A673 (cell line): ENCODE results near the gene RGS6. TPM values are rescaled to one million over a fixed set of nuclear protein-coding genes. Genes with fewer than 3 reads are reported as not detected.

Experiments
- BruUV-seq: library from RNA; stranded (reverse); fragments of 400-500 nt; replicated peaks from 2 replicates; lab custom pipeline; 2021; lab: Mats Ljungman, UMichigan
- CTCF ChIA-PET: fragments of 300-600 bp; sonication (Branson Sonifier 250); formaldehyde crosslinking; loops from one replicate; lab custom pipeline; 2022; ENCODE audit warnings: antibody characterized with exemption; lab: Charles Lee
- POLR2A ChIA-PET: fragments of 300-600 bp; sonication (Branson Sonifier 250); formaldehyde crosslinking; loops from one replicate; lab custom pipeline; 2022; ENCODE audit warnings: antibody characterized with exemption; ENCODE audit not compliant: low non-redundant PET; lab: Charles Lee
- DNase-seq: peaks from one replicate; pipeline ENCODE4 v3.0.0-alpha.2; 2015; ENCODE audit warnings: low spot score
- H3K27ac ChIP-seq: fragments of 200-600 bp; sonication (generic); 2 replicates; pipeline ENCODE4 v1.5.1; 2016; ENCODE audit warnings: mixed run types, low read depth, mild to moderate bottlenecking, mixed read lengths, antibody characterized with exemption, low read length; ENCODE audit not compliant: poor library complexity, severe bottlenecking
- H3K27me3 ChIP-seq: fragments of 200-600 bp; sonication (generic); replicated peaks from 2 replicates; pipeline ENCODE4 v1.6.1; 2017; ENCODE audit warnings: mixed run types, low read depth, mild to moderate bottlenecking, mixed read lengths, antibody characterized with exemption, low read length; ENCODE audit not compliant: insufficient read depth, poor library complexity
- H3K36me3 ChIP-seq: fragments of 200-600 bp; sonication (generic); 2 replicates; pipeline ENCODE4 v1.6.1; 2016; ENCODE audit warnings: mixed run types, mild to moderate bottlenecking, mixed read lengths, antibody characterized with exemption, low read length; ENCODE audit not compliant: insufficient read depth, poor library complexity, severe bottlenecking
- H3K4me1 ChIP-seq: fragments of 200-600 bp; sonication (generic); 2 replicates; pipeline ENCODE4 v1.6.1; 2017; ENCODE audit warnings: mixed run types, mild to moderate bottlenecking, mixed read lengths, antibody characterized with exemption, low read length; ENCODE audit not compliant: insufficient read depth, poor library complexity, severe bottlenecking
- H3K4me3 ChIP-seq: fragments of 200-600 bp; sonication (generic); 2 replicates; pipeline ENCODE4 v1.5.1; 2016; ENCODE audit warnings: low read depth, mixed run types, mild to moderate bottlenecking, mixed read lengths, low read length; ENCODE audit not compliant: poor library complexity, severe bottlenecking
- H3K9me3 ChIP-seq: fragments of 200-600 bp; sonication (generic); 2 replicates; pipeline ENCODE4 v1.6.1; 2016; ENCODE audit warnings: mixed run types, low read depth, mild to moderate bottlenecking, mixed read lengths, antibody characterized with exemption, low read length; ENCODE audit not compliant: poor library complexity, severe bottlenecking
- CTCF ChIP-seq: fragments of 300-800, 200-600 bp; sonication (generic); conservative IDR thresholded peaks from 2 replicates; pipeline ENCODE4 v1.5.1; 2017; ENCODE audit warnings: low read depth, mild to moderate bottlenecking, antibody characterized with exemption, low read length, moderate library complexity, mixed read lengths
- EZH2 ChIP-seq: fragments of 200-600 bp; sonication (generic); IDR thresholded peaks from 2 replicates; pipeline ENCODE4 v1.6.1; 2017; ENCODE audit warnings: borderline replicate concordance, low read depth, mild to moderate bottlenecking, mixed read lengths, antibody characterized with exemption, low read length; ENCODE audit not compliant: poor library complexity, severe bottlenecking
- intact Hi-C: fragments of 100-400 bp; cut with micrococcal nuclease; formaldehyde crosslinking; loops from one replicate; pipeline ENCODE4 v1.10.0; 2022; ENCODE audit not compliant: unreplicated experiment
- total RNA-seq: library from RNA; stranded (reverse); gene quantifications from 2 replicates; pipeline ENCODE4 v1.2.3, GENCODE V29; 2021

The RGS6 gene
- total RNA-seq, 1 experiment from 2014 or later, result not detected

DNA sequence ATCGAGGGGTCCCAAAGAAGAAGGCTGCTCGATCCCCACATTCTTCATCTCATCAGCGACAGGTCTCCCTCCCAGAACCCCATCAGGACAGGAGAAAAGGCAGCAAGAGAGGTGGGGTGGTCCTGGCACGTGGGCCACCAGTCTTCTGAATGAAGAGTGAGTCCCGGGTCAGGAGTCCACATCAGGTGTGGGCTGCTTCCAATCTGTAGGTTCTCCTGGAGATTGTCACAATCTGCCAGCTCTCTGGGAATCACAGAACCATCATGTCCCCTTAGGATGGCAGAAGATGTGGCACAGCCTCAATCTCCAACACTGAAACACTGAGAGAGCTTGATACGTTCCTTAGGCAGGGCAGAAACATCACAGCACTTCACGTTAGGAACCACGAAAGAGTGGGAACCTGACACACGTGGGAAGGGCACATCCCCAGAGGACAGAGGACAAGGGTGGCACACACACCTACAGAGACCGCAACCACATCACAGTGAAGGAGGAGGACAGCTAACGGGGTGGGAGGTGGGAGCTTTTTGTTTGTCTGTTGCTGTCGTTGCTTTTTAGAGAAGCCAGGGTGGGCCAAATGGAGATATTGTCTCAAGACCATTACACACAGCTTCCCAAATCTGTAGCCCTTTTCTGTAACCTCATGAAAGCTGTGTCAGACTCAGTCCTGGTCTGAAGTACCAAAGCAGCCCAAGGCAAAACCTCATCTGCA is 677.1 kb downstream of the RGS6 start:
- intact Hi-C loops, result no loop called here
- Histone ChIP-seq H3K4me3 (no peak overlapping the region), H3K27ac (no peak overlapping the region), H3K36me3 (no peaks in the 10 kb centered on the region), H3K27me3 (no peaks in the 10 kb centered on the region), H3K9me3 (no peaks in the 10 kb centered on the region), H3K4me1 (no peaks in the 10 kb centered on the region)
- ChIA-PET CTCF (no interaction called here), POLR2A (no interaction called here)
- BruUV-seq, result no TSS peak
- no peak for DNase-seq
- TF ChIP-seq EZH2, result no peak
- no peak for TF ChIP-seq CTCF

DNA sequence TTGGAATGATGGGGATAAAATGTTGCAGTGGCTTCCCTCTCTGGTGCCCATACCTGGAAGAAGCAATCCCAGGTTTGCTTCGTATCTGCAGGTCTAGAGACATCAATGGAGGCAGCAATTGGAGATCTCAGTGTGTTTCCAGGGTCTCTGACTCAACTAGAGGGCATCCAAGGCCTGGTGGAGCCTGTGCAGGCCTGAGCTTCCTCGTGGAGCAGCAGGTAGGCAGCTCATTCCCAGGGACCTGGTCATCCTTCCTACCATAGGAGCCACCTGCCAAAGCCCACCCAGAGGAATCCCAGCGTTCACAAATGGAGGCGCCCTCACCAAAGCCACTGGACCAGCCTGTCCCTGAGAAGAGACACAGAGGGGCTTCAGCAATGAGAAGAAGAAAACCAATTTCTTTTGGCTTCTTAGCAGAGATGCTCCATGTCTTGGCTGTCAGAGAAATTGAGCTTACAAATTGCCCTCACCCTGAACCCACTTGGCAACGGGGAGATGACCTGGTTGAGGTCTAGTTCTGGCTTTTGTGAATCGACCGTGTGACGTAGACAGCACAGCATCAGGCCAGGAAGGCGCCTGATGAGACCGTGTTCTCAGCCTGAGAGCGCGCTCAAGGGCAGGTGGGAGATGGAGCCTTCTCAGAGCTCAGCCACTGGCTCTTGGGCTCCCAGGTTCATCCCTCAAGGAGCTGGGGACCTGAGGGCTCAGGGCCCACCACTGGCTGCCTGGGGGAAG is 678.0 kb downstream of the RGS6 start:
- H3K36me3 ChIP-seq, result no peaks in the 10 kb centered on the region
- no peaks in the 10 kb centered on the region for H3K27me3 ChIP-seq
- BruUV-seq, result no TSS peak
- intact Hi-C loops, result no loop called here
- POLR2A ChIA-PET, result no interaction called here
- no peak for DNase-seq
- no peaks in the 10 kb centered on the region for H3K9me3 ChIP-seq
- no peaks in the 10 kb centered on the region for H3K4me1 ChIP-seq
- CTCF ChIA-PET, result no interaction called here
- H3K27ac ChIP-seq, result no peak overlapping the region
- TF ChIP-seq EZH2, result no peak
- no peak for TF ChIP-seq CTCF
- no peak overlapping the region for H3K4me3 ChIP-seq

DNA sequence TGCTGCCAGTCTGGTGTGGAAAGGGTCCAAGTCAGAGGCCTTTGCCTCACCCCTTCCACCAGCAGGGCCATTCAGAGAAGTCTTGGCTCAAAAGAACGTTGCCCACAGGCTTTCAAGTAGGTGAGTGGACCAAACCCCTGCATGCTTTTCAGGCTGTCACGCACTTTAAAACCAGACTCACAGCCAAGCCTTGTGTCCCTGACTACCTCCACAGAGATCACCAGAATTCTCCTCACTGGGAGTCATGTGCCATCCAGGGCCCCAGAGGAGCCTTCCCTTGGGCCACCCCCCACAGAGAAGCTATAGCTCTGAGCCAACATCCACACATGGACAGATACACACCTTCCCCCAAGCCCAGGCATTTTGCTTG is 678.6 kb downstream of the RGS6 start:
- H3K36me3 ChIP-seq, result no peaks in the 10 kb centered on the region
- no peaks in the 10 kb centered on the region for H3K27me3 ChIP-seq
- TF ChIP-seq EZH2 (no peak), CTCF (no peak)
- H3K4me1 ChIP-seq, result no peaks in the 10 kb centered on the region
- no peaks in the 10 kb centered on the region for H3K9me3 ChIP-seq
- POLR2A ChIA-PET, result no interaction called here
- BruUV-seq, result no TSS peak
- no peak overlapping the region for H3K27ac ChIP-seq
- no peak for DNase-seq
- CTCF ChIA-PET, result no interaction called here
- intact Hi-C loops, result no loop called here
- no peak overlapping the region for H3K4me3 ChIP-seq
